Measurements from ENCODE around the gene NFYC.
"Not testable (repeated sequence)": the region's sequence is repeated elsewhere in the genome, so short reads cannot be mapped to it uniquely, and the experiment has no call there.

Gene NFYC

GRCh38 chr1:40701684-40702083, 10.2 kb downstream of the NFYC start:
- H3K36me3 ChIP-seq (ENCODE audit: control insufficient read depth, insufficient read depth, low read length), result no peaks in the 10 kb centered on the region; the same call in 1 of the 2 replicates
- no peaks in the 10 kb centered on the region for H3K27me3 ChIP-seq (replicated peaks; ENCODE audit: control insufficient read depth, insufficient read depth, low read length)
- H3K4me3 ChIP-seq (replicated peaks; ENCODE audit: low read depth, low read length), result no peak overlapping the region
- no peak for DNase-seq (ENCODE audit: extremely low read depth, insufficient read length)
- TF ChIP-seq CTCF (IDR thresholded peaks at IDR 0.05; ENCODE audit: insufficient read depth, low read length, poor library complexity, severe bottlenecking), result no peak

GRCh38 chr1:40702810-40703209, 11.3 kb downstream of the NFYC start:
- DNase-seq (ENCODE audit: extremely low read depth, insufficient read length); H3K4me3 ChIP-seq (replicated peaks; ENCODE audit: low read depth, low read length); H3K36me3 ChIP-seq (ENCODE audit: control insufficient read depth, insufficient read depth, low read length); H3K27me3 ChIP-seq (replicated peaks; ENCODE audit: control insufficient read depth, insufficient read depth, low read length): not testable (repeated sequence)

- Histone ChIP-seq H3K36me3 (ENCODE audit: control insufficient read depth, insufficient read depth, low read length) (no peaks in the 10 kb centered on the region; the same call in 1 of the 2 replicates), H3K27me3 (replicated peaks; ENCODE audit: control insufficient read depth, insufficient read depth, low read length) (no peaks in the 10 kb centered on the region), H3K4me3 (replicated peaks; ENCODE audit: low read depth, low read length) (no peak overlapping the region)
- DNase-seq (ENCODE audit: extremely low read depth, insufficient read length), result no peak
- no peak for TF ChIP-seq CTCF (IDR thresholded peaks at IDR 0.05; ENCODE audit: insufficient read depth, low read length, poor library complexity, severe bottlenecking)
These were observed 11.8 kb downstream of the NFYC start for GRCh38 chr1:40703316-40703715.

GRCh38 chr1:40704817-40705733, 13.6 kb downstream of the NFYC start:
- DNase-seq (ENCODE audit: extremely low read depth, insufficient read length), result no peak
- TF ChIP-seq CTCF (IDR thresholded peaks at IDR 0.05; ENCODE audit: insufficient read depth, low read length, poor library complexity, severe bottlenecking), result no peak
- no peaks in the 10 kb centered on the region; the same call in 1 of the 2 replicates for H3K36me3 ChIP-seq (ENCODE audit: control insufficient read depth, insufficient read depth, low read length)
- H3K27me3 ChIP-seq (replicated peaks; ENCODE audit: control insufficient read depth, insufficient read depth, low read length), result no peaks in the 10 kb centered on the region
- no peak overlapping the region for H3K4me3 ChIP-seq (replicated peaks; ENCODE audit: low read depth, low read length)

GRCh38 chr1:40706626-40707025, 15.1 kb downstream of the NFYC start:
- no peak for TF ChIP-seq CTCF (IDR thresholded peaks at IDR 0.05; ENCODE audit: insufficient read depth, low read length, poor library complexity, severe bottlenecking)
- no peaks in the 10 kb centered on the region for H3K27me3 ChIP-seq (replicated peaks; ENCODE audit: control insufficient read depth, insufficient read depth, low read length)
- no peak overlapping the region for H3K4me3 ChIP-seq (replicated peaks; ENCODE audit: low read depth, low read length)
- no peak for DNase-seq (ENCODE audit: extremely low read depth, insufficient read length)
- H3K36me3 ChIP-seq (ENCODE audit: control insufficient read depth, insufficient read depth, low read length), result no peaks in the 10 kb centered on the region

DNA sequence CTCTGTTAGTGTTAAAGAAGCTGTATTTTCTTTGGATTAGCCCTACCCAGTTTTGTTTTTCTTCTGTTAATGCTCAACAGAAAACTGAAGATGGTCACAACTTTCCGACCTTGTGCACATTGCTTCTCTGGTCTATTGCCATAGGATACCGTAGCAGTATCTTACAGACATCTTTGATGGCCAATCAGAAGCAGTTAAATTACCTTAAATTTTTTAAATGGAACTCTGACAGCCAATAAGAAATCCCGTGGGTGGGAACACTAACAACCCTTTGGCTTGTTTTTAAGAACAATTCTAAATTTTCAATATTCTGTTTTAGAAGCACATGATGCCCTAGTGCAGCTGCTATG, 17.2 kb downstream of the NFYC start:
- DNase-seq (ENCODE audit: extremely low read depth, insufficient read length), result no peak
- Histone ChIP-seq H3K27me3 (replicated peaks; ENCODE audit: control insufficient read depth, insufficient read depth, low read length) (no peaks in the 10 kb centered on the region), H3K36me3 (ENCODE audit: control insufficient read depth, insufficient read depth, low read length) (peaks cover 3% of the 10 kb centered on the region), H3K4me3 (replicated peaks; ENCODE audit: low read depth, low read length) (peak overlapping the region; percentile 77)
- TF ChIP-seq CTCF (IDR thresholded peaks at IDR 0.05; ENCODE audit: insufficient read depth, low read length, poor library complexity, severe bottlenecking), result no peak
